Heart left ventricle (tissue), 16 donors: ENCODE results near the gene BCL10. TPM values are rescaled to one million over a fixed set of nuclear protein-coding genes. Genes with fewer than 3 reads are reported as not detected.

Experiments used
- ATAC-seq, 4 donors: fragments of 200-7000 bp; cut with Tn5 transposase; one replicate each; pipeline ENCODE4 v1.9.1; 2020 to 2022; ENCODE audit warnings: moderate library complexity in 4 of 4, mild to moderate bottlenecking in 3 of 4, moderate number of reproducible peaks in 1 of 4
- DNase-seq, 5 donors: peaks; one replicate each; pipeline ENCODE4 v3.0.0-alpha.2; 2020
- H3K27ac ChIP-seq, 12 donors: fragments of 200-600 bp; sonication (generic) in 4 of 12; one replicate each; pipeline versions ENCODE4 v1.5.0 to v1.8.0; 2016 to 2022; ENCODE audit warnings: mild to moderate bottlenecking in 2 of 12
- H3K27me3 ChIP-seq, 9 donors: fragments of 200-600 bp; sonication (generic) in 2 of 9; one replicate each; pipeline versions ENCODE4 v1.5.1 to v1.8.0; 2016 to 2022; ENCODE audit warnings: mild to moderate bottlenecking in 3 of 9
- H3K36me3 ChIP-seq, 9 donors: fragments of 200-600 bp; sonication (generic) in 2 of 9; one replicate each; pipeline versions ENCODE4 v1.5.0 to v1.8.0; 2018 to 2022; ENCODE audit warnings: mild to moderate bottlenecking in 2 of 9
- H3K4me1 ChIP-seq, 12 donors: fragments of 200-600 bp; sonication (generic) in 4 of 12; one replicate each; pipeline versions ENCODE4 v1.5.0 to v1.8.0; 2016 to 2022; ENCODE audit warnings: mild to moderate bottlenecking in 3 of 12
- H3K4me3 ChIP-seq, 12 donors: fragments of 200-600 bp; sonication (generic) in 4 of 12; one replicate each; pipeline versions ENCODE4 v1.5.0 to v1.8.0; 2017 to 2022; ENCODE audit warnings: mild to moderate bottlenecking in 9 of 12, moderate library complexity in 4 of 12
- H3K9me3 ChIP-seq, 12 donors: fragments of 200-600 bp; sonication (generic) in 4 of 12; one replicate each; pipeline versions ENCODE4 v1.5.0 to v1.8.0; 2016 to 2022; ENCODE audit warnings: mild to moderate bottlenecking in 1 of 12
- CTCF ChIP-seq, 12 donors: fragments of 200-600 bp; sonication (generic) in 4 of 12; IDR thresholded peaks; one replicate each; pipeline versions ENCODE4 v1.5.0 to v1.8.0; 2018 to 2022; ENCODE audit warnings: antibody characterized with exemption in 12 of 12, mild to moderate bottlenecking in 5 of 12
- POLR2A ChIP-seq, 2 donors: fragments of 450-650 bp; IDR thresholded peaks; one replicate each; pipeline ENCODE4 v1.6.1; 2017; ENCODE audit warnings: antibody characterized with exemption in 2 of 2, mild to moderate bottlenecking in 2 of 2, moderate library complexity in 2 of 2
- WGBS, 4 donors: extraction: QIAGEN DNeasy Blood & Tissue Kit in 2 of 4; methylation state at CpG; one replicate each; pipeline versions ENCODE4 v1.1.5 to v1.1.7; 2013 to 2018; 5-methylcytosine and 5-hydroxymethylcytosine counted together
- intact Hi-C, 10 donors: fragments of 100-400 bp; cut with DNase I; formaldehyde crosslinking; loops; one replicate each; pipeline versions ENCODE4 v1.11.1 to v1.14.2; 2022
- polyA plus RNA-seq, 2 donors: library from polyadenylated mRNA; stranded (reverse); fragments of 200-250 nt; gene quantifications; one replicate each; pipeline ENCODE4 v1.2.3, GENCODE V29; 2013
- total RNA-seq, 9 donors: library from RNA; depleted of rRNA in 2 of 9; stranded (reverse); fragments of >200 nt in 2 of 9; fragmentation: NEBNext Ultra II Directional in 3 of 9; extraction: Animal tissue kit (Norgen Biotek cat#: 25700) in 3 of 9; gene quantifications; one replicate each; pipeline versions ENCODE4 v1.1.0 to v1.2.4, GENCODE V29; 2016 to 2023
- donor health status: ischemic (EF 13 %, LVEDD 7.1; RV severe dilation, severe dysfunction).
- donor health status: healthy with polysubstance abuse.
- donor health status: DM: no; HTN: yes; CAD: no.
- donor health status: DM: no; HTN: no; CAD: no.
- donor health status: ischemic (EF 25% LVEDD 6.9; RV normal size, moderate dysfunction).
- donor health status: ischemic (EF 25% LVEDD 5.7; RV mildly dilated, moderate dysfunction).
- donor health status: healthy.
- donor health status: DM: yes; HTN: yes; CAD: no.
- donor health status: ischemic (EF 35%, LVEDD 5.7; RV mildly dilated, moderate dysfunction).
- donor health status: nonischemic (EF 11% LVEDD 7.7; RV severe dilation, severe dysfunction).
- donor health status: DM: yes; HTN: yes; CAD: no.
- donor health status: PGD.
- donor health status: ischemic (EF 29% LVEDD 5.4; RV normal size, mild dysfunction).
- donor health status: nonischemic (EF 23%, LVEDD 6.1; RV moderate dilation, normal function).

The BCL10 gene
- total and polyA plus RNA-seq, 11 donors = 3.4 to 20.4 (median 8.0) TPM

DNA sequence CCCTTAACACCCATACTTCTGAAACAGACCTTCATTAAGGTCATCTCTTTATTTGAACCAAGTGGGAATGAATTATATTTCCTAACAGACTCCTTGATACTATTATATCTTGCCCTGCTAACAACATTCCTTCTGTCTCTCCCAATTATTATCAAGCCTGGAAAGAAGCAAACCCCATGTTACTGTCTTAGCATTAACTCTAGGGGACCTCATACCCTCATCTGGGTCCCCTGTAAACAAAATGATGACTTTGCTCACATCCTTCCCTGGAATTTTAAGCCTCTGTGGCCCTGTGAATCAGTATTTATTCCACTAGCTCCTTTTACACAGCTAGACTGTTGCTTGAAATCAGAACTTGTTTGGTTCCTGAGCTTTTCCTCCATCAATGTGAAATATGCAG is 38.3 kb upstream of the BCL10 start:
- intact Hi-C loops = loop anchor here in 4 of 10 donors (2.0 to 5.0 kb wide), 4 partner anchors 88 to 268 kb away; partner anchors contain the start of gene CCN1 (in 2 of the 4)
- Histone ChIP-seq H3K27me3 (no peaks in the 10 kb centered on the region), H3K36me3 (peaks cover 0 to 1% (median 0%) of the 10 kb centered on the region in 9 donors), H3K4me3 (no peak overlapping the region), H3K9me3 (no peaks in the 10 kb centered on the region), H3K27ac (peak overlapping the region; percentile 72 to 96 (median 84)), H3K4me1 (peaks cover 0 to 47% (median 24%) of the 10 kb centered on the region in 12 donors)
- ATAC-seq (peak in 1 of 4 donors; percentile 1), DNase-seq (no peak)
- TF ChIP-seq CTCF (IDR thresholded peaks at IDR 0.05) (no peak), POLR2A (IDR thresholded peaks at IDR 0.05) (no peak)

DNA sequence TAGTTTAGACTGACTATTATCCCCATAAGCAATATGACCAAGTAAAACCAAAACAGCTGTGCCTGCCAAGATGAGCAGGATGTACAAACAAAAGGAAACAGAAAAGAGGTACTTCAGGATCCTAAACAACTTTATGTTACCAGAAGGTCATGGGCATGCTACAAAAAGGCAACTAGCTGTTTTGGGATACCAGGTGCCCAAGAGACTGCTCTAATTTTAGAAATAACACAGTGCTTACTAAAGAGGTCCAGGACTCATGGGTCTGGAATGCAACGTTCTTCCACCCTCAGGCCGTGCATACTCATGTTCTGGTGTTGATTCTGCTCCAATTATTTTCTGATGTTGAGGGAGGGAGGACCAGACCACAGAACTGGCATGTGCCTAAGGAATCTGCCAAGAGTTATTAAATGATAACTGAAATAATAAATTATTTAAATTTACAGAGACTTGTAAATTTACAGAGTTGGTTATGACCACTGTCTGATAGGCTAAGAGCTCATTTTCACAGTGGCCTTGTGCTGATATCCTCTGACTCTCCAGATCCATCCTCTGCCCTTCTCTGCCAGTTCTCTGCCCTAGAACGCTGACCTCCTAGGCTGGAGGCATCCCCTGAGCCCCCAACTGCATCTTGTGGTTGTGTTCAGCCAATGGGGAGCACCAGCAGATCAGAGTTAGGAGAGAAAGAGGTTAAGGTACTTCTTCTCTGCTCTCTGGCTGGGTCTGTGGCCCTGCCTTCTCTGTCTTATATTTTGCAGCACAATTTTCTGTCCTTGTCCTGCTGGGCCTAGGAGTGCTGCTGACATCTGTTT is 37.7 kb upstream of the BCL10 start:
- intact Hi-C loops = loop anchor here in 4 of 10 donors (2.0 to 5.0 kb wide), 4 partner anchors 88 to 268 kb away; partner anchors contain the start of gene CCN1 (in 2 of the 4)
- DNase-seq = peak in 4 of 5 donors; percentile 44 to 51 (median 48)
- Histone ChIP-seq H3K27me3 (no peaks in the 10 kb centered on the region), H3K27ac (peak overlapping the region; percentile 72 to 96 (median 84)), H3K36me3 (no peaks in the 10 kb centered on the region), H3K4me1 (peaks cover 0 to 47% (median 24%) of the 10 kb centered on the region in 12 donors), H3K4me3 (no peak overlapping the region), H3K9me3 (no peaks in the 10 kb centered on the region)
- peak; percentile 91 to 94 (median 92) for ATAC-seq
- no peak for TF ChIP-seq CTCF (IDR thresholded peaks at IDR 0.05)
- no peak for TF ChIP-seq POLR2A (IDR thresholded peaks at IDR 0.05)
- WGBS, 4 donors = 22 to 33% (median 25%) methylated on average over 3 of the region's 3 CpGs

GRCh38 chr1:85311818-85312217 is 35.4 kb upstream of the BCL10 start:
- intact Hi-C loops = loop anchor here in 3 of 10 donors (2.0 to 5.0 kb wide), 3 partner anchors 90 to 270 kb away; partner anchors contain the start of gene CCN1 (in 2 of the 3)
- Histone ChIP-seq H3K4me1 (peaks cover 0 to 43% (median 28%) of the 10 kb centered on the region in 12 donors), H3K27me3 (peaks cover 0 to 11% (median 0%) of the 10 kb centered on the region in 9 donors), H3K4me3 (no peak overlapping the region), H3K36me3 (no peaks in the 10 kb centered on the region), H3K27ac (peak overlapping the region in 1 of 12 donors; percentile 10), H3K9me3 (no peaks in the 10 kb centered on the region)
- DNase-seq (no peak), ATAC-seq (no peak)
- no peak for TF ChIP-seq POLR2A (IDR thresholded peaks at IDR 0.05)
- WGBS, 4 donors = 47 to 68% (median 52%) methylated on average over 2 of the region's 2 CpGs

DNA sequence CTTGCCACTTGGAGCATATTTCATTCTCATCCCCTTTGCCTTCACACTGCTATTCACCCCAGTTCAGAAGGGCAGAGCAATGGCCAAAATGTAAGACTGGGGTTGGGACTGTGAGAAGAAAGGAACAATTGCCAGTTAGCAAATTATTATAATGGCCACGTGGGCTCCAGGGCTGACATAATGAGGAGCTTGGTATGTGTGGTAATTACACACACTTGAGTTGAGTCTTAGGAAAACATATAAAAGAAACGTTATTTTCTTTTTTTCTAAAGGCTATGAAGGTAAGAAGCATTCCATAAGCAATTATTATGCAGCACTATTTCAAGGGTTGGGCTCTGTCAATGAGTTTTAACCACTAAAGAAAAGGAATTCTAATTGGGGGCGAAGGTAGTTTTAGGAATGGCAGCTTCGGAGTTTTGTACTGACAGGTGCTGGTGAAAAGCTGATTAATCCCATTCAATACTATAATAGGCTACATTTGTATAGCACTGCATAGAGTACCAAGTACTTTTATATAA is 32.5 kb upstream of the BCL10 start:
- Histone ChIP-seq H3K36me3 (no peaks in the 10 kb centered on the region), H3K4me3 (no peak overlapping the region), H3K9me3 (no peaks in the 10 kb centered on the region), H3K27me3 (peaks cover 0 to 11% (median 0%) of the 10 kb centered on the region in 9 donors), H3K4me1 (peaks cover 0 to 20% (median 11%) of the 10 kb centered on the region in 12 donors), H3K27ac (no peak overlapping the region)
- intact Hi-C loops = loop anchor here (1.0 to 10.0 kb wide), 20 partner anchors 88 to 708 kb away; partner anchors contain the start of genes CCN1 (in 6 of the 10), ZNHIT6 (in 3 of the 10) and DDAH1 (in 1 of the 10)
- no peak for TF ChIP-seq CTCF (IDR thresholded peaks at IDR 0.05)
- TF ChIP-seq POLR2A (IDR thresholded peaks at IDR 0.05) = no peak
- WGBS, 4 donors = 81 to 83% (median 81%) methylated on average over 4 of the region's 4 CpGs
- ATAC-seq (no peak), DNase-seq (no peak)
